ENCODE data around the gene PUDP. TPM values are rescaled to one million over a fixed set of nuclear protein-coding genes. Genes with fewer than 3 reads are reported as not detected.
"Not testable (repeated sequence)": the region's sequence is repeated elsewhere in the genome, so short reads cannot be mapped to it uniquely, and the experiment has no call there.

PUDP gene
- total RNA-seq, 1 donor from 2014 or later: 18.4 TPM

DNA sequence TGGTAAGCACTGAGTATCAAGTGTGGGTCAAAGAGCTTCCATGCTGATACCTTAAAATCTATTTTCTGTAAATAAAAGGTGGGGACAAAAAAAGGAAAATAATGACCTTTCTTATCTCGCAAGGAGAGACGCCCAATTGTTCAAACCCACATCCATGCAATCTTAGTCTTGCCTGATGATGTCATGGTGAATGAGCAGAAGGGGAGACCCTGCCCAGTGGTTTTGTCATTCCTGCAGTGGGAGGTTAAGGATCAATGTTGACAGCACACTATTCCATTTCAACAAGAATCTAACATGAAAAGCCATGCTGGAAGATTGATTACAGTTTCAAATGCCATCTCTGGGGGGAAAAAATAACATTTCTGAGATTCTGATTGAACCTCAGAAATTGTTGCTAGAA is 40.7 kb upstream of the PUDP start:
- peaks cover 3% of the 10 kb centered on the region for H3K4me1 Mint-ChIP-seq (ENCODE audit: unreplicated experiment)
- no peaks in the 10 kb centered on the region for H3K27me3 Mint-ChIP-seq (ENCODE audit: unreplicated experiment)
- no peaks in the 10 kb centered on the region for H3K36me3 Mint-ChIP-seq (ENCODE audit: unreplicated experiment)
- no peak for DNase-seq (ENCODE audit: extremely low spot score, unreplicated experiment)
- H3K4me3 Mint-ChIP-seq (ENCODE audit: unreplicated experiment): no peak overlapping the region
- no peaks in the 10 kb centered on the region for H3K9me3 Mint-ChIP-seq (ENCODE audit: unreplicated experiment)
- no peak overlapping the region for H3K27ac Mint-ChIP-seq (ENCODE audit: unreplicated experiment)
- TF ChIP-seq, protein P1, sequence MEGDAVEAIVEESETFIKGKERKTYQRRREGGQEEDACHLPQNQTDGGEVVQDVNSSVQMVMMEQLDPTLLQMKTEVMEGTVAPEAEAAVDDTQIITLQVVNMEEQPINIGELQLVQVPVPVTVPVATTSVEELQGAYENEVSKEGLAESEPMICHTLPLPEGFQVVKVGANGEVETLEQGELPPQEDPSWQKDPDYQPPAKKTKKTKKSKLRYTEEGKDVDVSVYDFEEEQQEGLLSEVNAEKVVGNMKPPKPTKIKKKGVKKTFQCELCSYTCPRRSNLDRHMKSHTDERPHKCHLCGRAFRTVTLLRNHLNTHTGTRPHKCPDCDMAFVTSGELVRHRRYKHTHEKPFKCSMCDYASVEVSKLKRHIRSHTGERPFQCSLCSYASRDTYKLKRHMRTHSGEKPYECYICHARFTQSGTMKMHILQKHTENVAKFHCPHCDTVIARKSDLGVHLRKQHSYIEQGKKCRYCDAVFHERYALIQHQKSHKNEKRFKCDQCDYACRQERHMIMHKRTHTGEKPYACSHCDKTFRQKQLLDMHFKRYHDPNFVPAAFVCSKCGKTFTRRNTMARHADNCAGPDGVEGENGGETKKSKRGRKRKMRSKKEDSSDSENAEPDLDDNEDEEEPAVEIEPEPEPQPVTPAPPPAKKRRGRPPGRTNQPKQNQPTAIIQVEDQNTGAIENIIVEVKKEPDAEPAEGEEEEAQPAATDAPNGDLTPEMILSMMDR (IDR thresholded peaks at IDR 0.05): no peak

DNA sequence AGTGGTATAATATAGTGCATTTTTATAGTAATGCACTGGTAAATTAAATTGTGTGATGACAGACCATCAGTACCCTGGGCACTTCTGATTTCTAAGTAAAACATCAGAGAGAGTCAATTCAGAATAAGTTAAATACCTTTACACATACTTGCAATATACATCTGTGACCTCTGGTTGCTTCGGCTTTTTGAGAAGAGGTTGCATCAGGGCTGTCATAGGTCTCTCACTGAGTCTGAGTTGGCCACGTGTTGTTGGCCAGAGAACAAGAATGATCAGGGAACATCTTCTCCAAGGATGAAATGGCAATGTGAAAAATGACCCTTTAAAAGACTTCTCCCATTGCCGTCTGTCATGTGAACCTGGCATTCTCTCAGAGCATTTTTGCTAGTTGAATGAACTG is 36.9 kb upstream of the PUDP start:
- no peaks in the 10 kb centered on the region for H3K36me3 Mint-ChIP-seq (ENCODE audit: unreplicated experiment)
- H3K4me3 Mint-ChIP-seq (ENCODE audit: unreplicated experiment): no peak overlapping the region
- DNase-seq (ENCODE audit: extremely low spot score, unreplicated experiment): no peak
- no peaks in the 10 kb centered on the region for H3K27me3 Mint-ChIP-seq (ENCODE audit: unreplicated experiment)
- H3K27ac Mint-ChIP-seq (ENCODE audit: unreplicated experiment): no peak overlapping the region
- peaks cover 3% of the 10 kb centered on the region for H3K4me1 Mint-ChIP-seq (ENCODE audit: unreplicated experiment)
- no peaks in the 10 kb centered on the region for H3K9me3 Mint-ChIP-seq (ENCODE audit: unreplicated experiment)
- TF ChIP-seq, protein P1 (IDR thresholded peaks at IDR 0.05): no peak

DNA sequence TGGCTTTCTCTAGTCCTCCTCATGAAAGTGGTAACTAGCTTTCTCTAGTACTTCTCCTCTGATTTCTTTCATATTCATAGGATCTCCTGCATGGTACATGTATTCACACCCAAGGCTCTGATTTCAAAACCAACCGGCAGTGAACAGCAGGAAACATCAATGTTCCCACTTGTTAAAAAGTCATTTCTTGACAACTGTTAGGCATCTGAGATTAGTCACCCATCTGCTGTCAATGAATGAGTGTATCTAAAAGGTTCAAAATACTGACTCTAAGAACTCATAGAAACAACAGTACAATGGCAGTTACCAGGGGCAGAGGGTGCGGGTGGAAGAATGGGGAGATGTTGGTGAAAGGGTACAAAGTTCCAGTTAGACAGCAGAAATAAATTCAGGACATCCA is 31.5 kb upstream of the PUDP start:
- H3K27ac Mint-ChIP-seq (ENCODE audit: unreplicated experiment): no peak overlapping the region
- H3K4me1 Mint-ChIP-seq (ENCODE audit: unreplicated experiment): no peaks in the 10 kb centered on the region
- H3K36me3 Mint-ChIP-seq (ENCODE audit: unreplicated experiment): no peaks in the 10 kb centered on the region
- H3K4me3 Mint-ChIP-seq (ENCODE audit: unreplicated experiment): no peak overlapping the region
- DNase-seq (ENCODE audit: extremely low spot score, unreplicated experiment): no peak
- H3K9me3 Mint-ChIP-seq (ENCODE audit: unreplicated experiment): no peaks in the 10 kb centered on the region
- TF ChIP-seq, protein P1 (IDR thresholded peaks at IDR 0.05): no peak
- no peaks in the 10 kb centered on the region for H3K27me3 Mint-ChIP-seq (ENCODE audit: unreplicated experiment)

DNA sequence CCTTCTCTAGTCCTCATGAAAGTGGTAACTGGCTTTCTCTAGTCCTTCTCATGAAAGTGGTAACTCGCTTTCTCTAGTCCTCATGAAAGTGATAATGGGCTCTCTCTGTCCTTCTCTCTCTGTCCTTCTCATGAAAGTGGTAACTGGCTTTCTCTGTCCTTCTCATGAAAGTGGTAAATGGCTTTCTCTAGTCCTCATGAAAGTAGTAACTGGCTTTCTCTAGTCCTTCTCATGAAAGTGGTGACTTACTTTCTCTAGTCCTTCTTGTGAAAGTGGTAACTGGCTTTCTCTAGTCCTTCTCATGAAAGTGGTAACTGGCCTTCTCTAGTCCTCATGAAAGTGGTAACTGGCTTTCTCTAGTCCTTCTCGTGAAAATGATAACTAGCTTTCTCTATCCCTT is 30.9 kb upstream of the PUDP start:
- H3K27ac Mint-ChIP-seq (ENCODE audit: unreplicated experiment); H3K27me3 Mint-ChIP-seq (ENCODE audit: unreplicated experiment); DNase-seq (ENCODE audit: extremely low spot score, unreplicated experiment); H3K36me3 Mint-ChIP-seq (ENCODE audit: unreplicated experiment); H3K4me1 Mint-ChIP-seq (ENCODE audit: unreplicated experiment); H3K9me3 Mint-ChIP-seq (ENCODE audit: unreplicated experiment); H3K4me3 Mint-ChIP-seq (ENCODE audit: unreplicated experiment): not testable (repeated sequence)

DNA sequence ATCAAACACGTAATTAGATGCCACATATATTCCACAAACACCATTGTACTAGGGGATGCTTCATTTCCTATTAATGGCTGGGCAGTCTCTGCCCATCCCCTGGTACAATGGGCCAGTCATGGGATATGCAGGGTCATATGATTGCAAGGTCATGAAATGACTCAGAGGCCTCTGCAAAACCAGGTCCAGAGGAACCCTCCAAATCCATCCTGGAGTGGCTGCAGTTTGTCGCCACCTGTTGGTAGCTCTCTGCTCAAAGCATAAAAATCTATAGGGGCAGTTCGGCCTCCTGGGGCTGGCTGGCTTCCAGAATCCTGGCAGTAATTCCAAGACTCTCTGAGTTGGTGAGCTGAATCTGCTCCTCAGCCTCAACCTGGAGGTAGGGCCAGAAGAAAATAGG is 22.9 kb upstream of the PUDP start:
- DNase-seq (ENCODE audit: extremely low spot score, unreplicated experiment): no peak
- no peak overlapping the region for H3K4me3 Mint-ChIP-seq (ENCODE audit: unreplicated experiment)
- H3K4me1 Mint-ChIP-seq (ENCODE audit: unreplicated experiment): peaks cover 4% of the 10 kb centered on the region
- no peak overlapping the region for H3K27ac Mint-ChIP-seq (ENCODE audit: unreplicated experiment)
- H3K9me3 Mint-ChIP-seq (ENCODE audit: unreplicated experiment): no peaks in the 10 kb centered on the region
- H3K36me3 Mint-ChIP-seq (ENCODE audit: unreplicated experiment): no peaks in the 10 kb centered on the region
- H3K27me3 Mint-ChIP-seq (ENCODE audit: unreplicated experiment): no peaks in the 10 kb centered on the region
- TF ChIP-seq, protein P1 (IDR thresholded peaks at IDR 0.05): peak; percentile 32

DNA sequence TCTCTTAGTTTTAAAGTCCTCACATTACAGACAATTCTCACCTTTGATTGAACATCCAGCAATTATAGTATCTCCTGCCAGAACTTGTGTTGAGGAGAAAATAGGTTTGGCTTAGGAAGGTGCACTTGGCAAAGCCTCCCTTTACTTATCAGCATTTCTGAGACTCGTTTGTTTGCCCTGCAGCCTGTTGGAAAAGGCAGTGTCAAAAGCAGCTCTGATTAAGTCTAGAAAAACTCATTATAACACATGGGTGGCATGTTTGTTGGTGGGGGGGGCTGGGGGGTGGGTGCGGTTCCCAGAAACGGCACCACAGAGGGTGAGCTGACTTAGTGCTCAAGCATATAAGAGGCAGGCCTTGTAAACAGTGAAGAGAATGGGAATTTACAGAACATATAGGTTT is 21.7 kb upstream of the PUDP start:
- Mint-ChIP-seq H3K4me1 (ENCODE audit: unreplicated experiment) (peaks cover 4% of the 10 kb centered on the region), H3K27me3 (ENCODE audit: unreplicated experiment) (no peaks in the 10 kb centered on the region), H3K9me3 (ENCODE audit: unreplicated experiment) (no peaks in the 10 kb centered on the region), H3K36me3 (ENCODE audit: unreplicated experiment) (no peaks in the 10 kb centered on the region), H3K4me3 (ENCODE audit: unreplicated experiment) (no peak overlapping the region), H3K27ac (ENCODE audit: unreplicated experiment) (no peak overlapping the region)
- TF ChIP-seq, protein P1 (IDR thresholded peaks at IDR 0.05): no peak
- no peak for DNase-seq (ENCODE audit: extremely low spot score, unreplicated experiment)
